NT2/D1 (cell line): Measurements from ENCODE around the gene APRT.

Experiments used
- YY1 ChIP-seq: IDR thresholded peaks from 2 replicates; pipeline ENCODE4 v1.6.1; 2011; ENCODE audit not compliant: insufficient read length, insufficient read depth
- ZNF274 ChIP-seq: IDR thresholded peaks from 2 replicates; pipeline ENCODE4 v1.6.1; 2011; ENCODE audit warnings: mild to moderate bottlenecking, low read depth, low read length

DNA sequence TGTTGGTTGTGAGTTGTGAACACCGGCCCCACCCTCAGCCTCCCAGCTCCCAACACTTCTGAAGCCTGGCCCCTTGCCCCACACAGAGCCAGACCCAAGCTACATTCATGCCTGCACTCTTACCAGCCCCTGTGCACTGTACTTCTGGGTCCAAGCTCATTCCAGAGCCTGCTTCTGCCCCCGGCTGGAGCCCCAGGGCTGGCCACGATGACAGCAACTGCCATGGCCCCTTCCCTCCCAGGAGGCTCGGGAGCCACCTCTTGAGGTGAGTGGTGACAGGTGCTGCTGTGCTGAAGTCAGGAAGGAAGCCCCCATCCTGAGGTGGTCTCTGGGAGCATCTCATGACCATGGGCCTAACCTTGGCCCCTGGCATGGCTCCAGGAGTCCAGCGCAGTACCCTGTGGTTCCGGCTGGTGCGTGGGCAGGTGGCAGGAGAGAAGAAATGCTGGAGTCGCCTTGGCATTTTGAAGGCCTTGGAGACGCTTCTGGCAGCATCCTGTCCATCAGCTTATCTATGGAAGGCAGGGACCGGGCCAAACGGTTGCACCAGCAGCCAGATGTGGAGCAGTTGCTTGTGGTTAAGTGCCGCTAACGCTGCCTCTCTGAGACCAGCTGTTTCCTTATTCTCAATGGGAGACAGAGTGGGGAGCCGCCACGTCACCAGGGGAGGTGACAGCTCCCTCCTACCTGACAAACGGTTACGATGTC, 12.0 kb downstream of the APRT start:
- no peak for TF ChIP-seq YY1
- no peak for TF ChIP-seq ZNF274
